Measurements from ENCODE around the gene CENPC. TPM values are rescaled to one million over a fixed set of nuclear protein-coding genes. Genes with fewer than 3 reads are reported as not detected.
"Not testable (repeated sequence)": the region's sequence is repeated elsewhere in the genome, so short reads cannot be mapped to it uniquely, and the experiment has no call there.

Gene CENPC
- total and polyA plus RNA-seq, 4 experiments from 2014 or later = 15.2 to 69.1 (median 43.9) TPM

DNA sequence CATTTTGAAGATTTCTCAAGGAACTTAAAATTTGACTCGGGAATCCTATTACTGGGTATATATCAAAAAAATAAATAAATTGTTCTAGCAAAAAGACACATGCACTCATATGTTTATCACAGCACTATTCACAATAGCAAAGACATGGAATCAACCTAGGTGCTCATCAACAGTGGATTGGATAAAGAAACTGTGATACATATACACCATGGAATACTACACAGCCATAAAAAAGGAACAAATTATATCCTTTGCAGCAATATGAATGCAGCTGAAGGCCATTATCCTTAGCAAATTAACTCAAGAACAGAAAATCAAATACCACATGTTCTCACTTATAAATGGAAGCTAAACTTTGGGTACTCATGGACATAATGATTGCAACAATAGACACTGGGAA is 97.4 kb downstream of the CENPC start:
- no peak overlapping the region for H3K27ac Mint-ChIP-seq
- no peaks in the 10 kb centered on the region for H3K9me3 ChIP-seq (ENCODE audit: control insufficient read depth in 1 of 2, low read length in 2 of 2)
- no peaks in the 10 kb centered on the region for H3K4me1 ChIP-seq (ENCODE audit: insufficient read depth, low read length)
- H3K27me3 ChIP-seq (ENCODE audit: insufficient read depth, low read length) = no peaks in the 10 kb centered on the region
- H3K36me3 Mint-ChIP-seq = peaks cover 59 to 64% of the 10 kb centered on the region in 2 donors
- intact Hi-C loops (cut with micrococcal nuclease) = no loop called here
- H3K9me3 Mint-ChIP-seq = peaks cover 0 to 11% (median under 1%) of the 10 kb centered on the region in 8 donors
- no peaks in the 10 kb centered on the region for H3K27me3 Mint-ChIP-seq
- CTCF ChIA-PET (ENCODE audit: partially characterized antibody) = no interaction called here
- no peak for DNase-seq
- no peaks in the 10 kb centered on the region for H3K36me3 ChIP-seq (ENCODE audit: insufficient read depth, low read length)
- H3K4me3 Mint-ChIP-seq = no peak overlapping the region
- H3K4me3 ChIP-seq (ENCODE audit: low read length in 2 of 2) = no peak overlapping the region
- POLR2A ChIA-PET (ENCODE audit: partially characterized antibody) = no interaction called here
- H3K4me1 Mint-ChIP-seq = peaks cover 0 to 4% (median 1%) of the 10 kb centered on the region in 4 donors
- H3K27ac ChIP-seq (ENCODE audit: low read depth, low read length) = no peak overlapping the region

DNA sequence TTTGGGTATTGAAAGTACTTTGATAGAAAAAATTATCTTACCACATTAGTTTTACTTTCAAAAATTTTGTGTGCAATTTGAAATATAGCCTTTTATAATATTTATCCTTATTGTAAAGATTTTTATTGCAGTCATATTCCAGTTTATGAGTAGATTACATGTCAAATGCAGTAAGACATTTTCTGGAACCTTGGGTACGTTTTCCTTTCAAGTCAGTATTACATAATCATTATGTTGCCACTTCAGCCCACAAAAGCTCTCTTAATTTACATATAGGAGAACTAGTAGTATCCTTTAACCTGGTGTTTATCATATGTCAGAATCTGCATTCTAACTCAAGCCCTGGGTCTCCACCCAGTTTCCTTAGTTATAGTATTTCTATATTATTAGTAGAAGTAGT is 98.5 kb downstream of the CENPC start:
- Histone ChIP-seq H3K9me3 (ENCODE audit: control insufficient read depth in 1 of 2, low read length in 2 of 2) (no peaks in the 10 kb centered on the region), H3K36me3 (ENCODE audit: insufficient read depth, low read length) (no peaks in the 10 kb centered on the region), H3K4me1 (ENCODE audit: insufficient read depth, low read length) (no peaks in the 10 kb centered on the region), H3K27ac (ENCODE audit: low read depth, low read length) (no peak overlapping the region), H3K4me3 (ENCODE audit: low read length in 2 of 2) (no peak overlapping the region), H3K27me3 (ENCODE audit: insufficient read depth, low read length) (no peaks in the 10 kb centered on the region)
- no peak for DNase-seq
- intact Hi-C loops (cut with micrococcal nuclease) = no loop called here
- peaks cover 0 to 11% (median 3%) of the 10 kb centered on the region in 8 donors for H3K9me3 Mint-ChIP-seq
- CTCF ChIA-PET (ENCODE audit: partially characterized antibody) = no interaction called here
- H3K27me3 Mint-ChIP-seq = no peaks in the 10 kb centered on the region
- H3K27ac Mint-ChIP-seq = no peak overlapping the region
- no peak overlapping the region for H3K4me3 Mint-ChIP-seq
- peaks cover 60 to 65% of the 10 kb centered on the region in 2 donors for H3K36me3 Mint-ChIP-seq
- POLR2A ChIA-PET (ENCODE audit: partially characterized antibody) = no interaction called here
- H3K4me1 Mint-ChIP-seq = peaks cover 2 to 7% (median 5%) of the 10 kb centered on the region in 4 donors

DNA sequence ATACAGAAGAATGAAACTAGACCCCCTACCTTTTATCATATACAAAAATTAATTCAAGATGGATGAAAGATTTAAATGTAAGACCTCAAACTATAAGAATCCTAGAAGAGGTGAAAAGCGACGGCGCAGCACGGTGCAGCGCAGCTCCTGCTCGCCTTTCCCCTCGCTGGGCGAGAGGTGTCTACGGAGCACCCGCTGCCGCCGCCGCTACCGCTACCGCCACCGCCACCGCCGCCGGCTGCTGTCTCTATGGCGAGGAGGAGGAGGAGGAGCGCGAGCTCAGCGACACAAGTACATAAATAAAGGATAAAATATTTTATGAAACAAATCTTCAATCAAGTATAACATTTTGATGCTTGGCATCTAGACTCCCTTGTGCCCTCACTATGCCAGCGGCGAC is 99.4 kb downstream of the CENPC start:
- H3K27me3 ChIP-seq (ENCODE audit: insufficient read depth, low read length); H3K36me3 ChIP-seq (ENCODE audit: insufficient read depth, low read length); H3K27ac ChIP-seq (ENCODE audit: low read depth, low read length); DNase-seq; intact Hi-C loops (cut with micrococcal nuclease); POLR2A ChIA-PET (ENCODE audit: partially characterized antibody); H3K27ac Mint-ChIP-seq; CTCF ChIA-PET (ENCODE audit: partially characterized antibody); H3K4me3 Mint-ChIP-seq; H3K4me1 ChIP-seq (ENCODE audit: insufficient read depth, low read length); H3K27me3 Mint-ChIP-seq; H3K9me3 ChIP-seq (ENCODE audit: control insufficient read depth in 1 of 2, low read length in 2 of 2); H3K4me1 Mint-ChIP-seq; H3K4me3 ChIP-seq (ENCODE audit: low read length in 2 of 2): not testable (repeated sequence)
- Mint-ChIP-seq H3K9me3 (peaks cover 0 to 11% (median 4%) of the 10 kb centered on the region in 8 donors), H3K36me3 (peaks cover 66 to 75% of the 10 kb centered on the region in 2 donors)

DNA sequence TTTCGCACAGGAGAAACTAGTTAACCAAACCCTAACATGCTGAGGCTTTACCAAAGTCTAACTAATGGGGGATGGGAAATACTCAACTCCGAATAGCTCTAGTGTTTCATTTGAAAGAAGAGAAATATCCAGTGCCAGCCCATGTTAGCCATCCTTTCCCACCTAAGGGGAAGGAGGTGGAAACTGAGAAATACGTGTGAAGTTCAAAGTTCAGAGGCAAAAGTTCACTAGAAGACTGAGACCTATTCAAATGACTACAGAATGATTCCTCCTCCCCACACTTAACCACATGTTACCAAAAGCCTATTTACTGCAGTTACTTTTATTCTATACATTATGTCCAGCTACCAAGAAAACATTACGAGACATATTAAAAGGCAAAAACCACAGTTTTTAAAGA is 106.3 kb downstream of the CENPC start:
- no peaks in the 10 kb centered on the region for H3K27me3 ChIP-seq (ENCODE audit: insufficient read depth, low read length)
- Mint-ChIP-seq H3K9me3 (peaks cover 0 to 9% (median 2%) of the 10 kb centered on the region in 8 donors), H3K4me1 (peaks cover 2 to 7% (median 6%) of the 10 kb centered on the region in 4 donors), H3K36me3 (peaks cover 62 to 75% of the 10 kb centered on the region in 2 donors), H3K27me3 (no peaks in the 10 kb centered on the region), H3K27ac (no peak overlapping the region), H3K4me3 (no peak overlapping the region)
- intact Hi-C loops (cut with micrococcal nuclease) = no loop called here
- no peak for DNase-seq
- H3K36me3 ChIP-seq (ENCODE audit: insufficient read depth, low read length) = no peaks in the 10 kb centered on the region
- POLR2A ChIA-PET (ENCODE audit: partially characterized antibody) = no interaction called here
- CTCF ChIA-PET (ENCODE audit: partially characterized antibody) = no interaction called here
- no peaks in the 10 kb centered on the region for H3K9me3 ChIP-seq (ENCODE audit: control insufficient read depth in 1 of 2, low read length in 2 of 2)
- no peak overlapping the region for H3K27ac ChIP-seq (ENCODE audit: low read depth, low read length)
- H3K4me1 ChIP-seq (ENCODE audit: insufficient read depth, low read length) = no peaks in the 10 kb centered on the region
- H3K4me3 ChIP-seq (ENCODE audit: low read length in 2 of 2) = no peak overlapping the region

DNA sequence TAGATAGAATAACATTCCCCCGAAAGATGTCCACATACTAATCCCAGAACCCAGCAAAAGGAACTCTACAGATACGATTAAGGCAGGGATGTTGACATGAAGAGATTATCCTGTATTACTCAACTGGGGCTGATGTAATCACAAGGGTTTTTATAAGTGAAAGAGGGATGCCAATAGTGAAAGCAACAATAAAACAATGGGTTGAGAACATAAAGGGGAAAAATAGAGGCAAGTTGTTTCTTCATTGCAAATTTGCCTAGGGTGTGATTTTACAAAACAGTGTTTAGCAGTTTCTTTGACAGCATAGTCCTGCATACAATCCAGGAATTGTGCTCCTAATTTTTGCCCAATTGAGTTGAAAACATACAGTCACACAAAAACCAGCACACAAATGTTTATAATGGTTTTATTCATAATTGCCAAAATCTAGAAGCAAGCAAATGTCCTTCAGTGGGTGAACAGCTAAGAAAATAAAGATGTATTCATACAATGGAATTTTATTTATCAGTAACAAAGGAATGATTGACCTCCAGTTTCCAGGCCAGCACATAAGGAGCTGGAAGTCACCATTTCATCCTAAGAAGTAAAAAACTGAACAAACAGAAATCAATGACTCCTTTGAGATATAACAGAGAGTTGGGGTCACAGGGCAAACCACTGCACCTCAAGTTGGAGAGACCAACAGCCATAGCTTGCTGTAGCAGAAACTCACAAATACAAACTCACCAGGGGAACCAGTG is 107.2 kb downstream of the CENPC start:
- Mint-ChIP-seq H3K4me3 (no peak overlapping the region), H3K27ac (peak overlapping the region in 1 of 7 donors; percentile 12), H3K9me3 (peaks cover 0 to 14% (median 4%) of the 10 kb centered on the region in 8 donors), H3K4me1 (peaks cover 2 to 7% (median 6%) of the 10 kb centered on the region in 4 donors), H3K27me3 (no peaks in the 10 kb centered on the region), H3K36me3 (peaks cover 63 to 77% of the 10 kb centered on the region in 2 donors)
- CTCF ChIA-PET (ENCODE audit: partially characterized antibody) = no interaction called here
- POLR2A ChIA-PET (ENCODE audit: partially characterized antibody) = no interaction called here
- Histone ChIP-seq H3K36me3 (ENCODE audit: insufficient read depth, low read length) (no peaks in the 10 kb centered on the region), H3K27ac (ENCODE audit: low read depth, low read length) (no peak overlapping the region), H3K27me3 (ENCODE audit: insufficient read depth, low read length) (no peaks in the 10 kb centered on the region), H3K4me3 (ENCODE audit: low read length in 2 of 2) (no peak overlapping the region), H3K9me3 (ENCODE audit: control insufficient read depth in 1 of 2, low read length in 2 of 2) (no peaks in the 10 kb centered on the region), H3K4me1 (ENCODE audit: insufficient read depth, low read length) (no peaks in the 10 kb centered on the region)
- no peak for DNase-seq
- intact Hi-C loops (cut with micrococcal nuclease) = no loop called here

DNA sequence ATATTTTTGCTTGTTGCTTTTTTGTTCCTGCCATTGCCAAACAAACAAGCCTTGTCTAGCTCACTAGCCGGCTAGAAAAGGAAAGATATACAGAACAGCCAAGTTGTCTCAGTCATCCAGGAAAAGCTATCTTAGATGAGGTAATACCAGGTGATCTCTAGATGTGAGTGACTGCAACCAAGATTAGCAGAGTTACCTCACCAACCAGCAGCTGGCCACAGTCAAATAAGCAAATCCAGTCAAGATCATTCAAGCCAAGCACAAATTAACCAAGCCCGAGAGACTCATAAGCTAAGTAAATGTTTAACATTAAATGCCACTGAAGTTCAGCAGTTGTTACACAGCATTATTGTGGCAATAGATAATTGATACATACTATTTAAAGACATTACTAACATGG is 108.6 kb downstream of the CENPC start:
- POLR2A ChIA-PET (ENCODE audit: partially characterized antibody) = no interaction called here
- no peak overlapping the region for H3K4me3 Mint-ChIP-seq
- H3K27ac ChIP-seq (ENCODE audit: low read depth, low read length) = no peak overlapping the region

DNA sequence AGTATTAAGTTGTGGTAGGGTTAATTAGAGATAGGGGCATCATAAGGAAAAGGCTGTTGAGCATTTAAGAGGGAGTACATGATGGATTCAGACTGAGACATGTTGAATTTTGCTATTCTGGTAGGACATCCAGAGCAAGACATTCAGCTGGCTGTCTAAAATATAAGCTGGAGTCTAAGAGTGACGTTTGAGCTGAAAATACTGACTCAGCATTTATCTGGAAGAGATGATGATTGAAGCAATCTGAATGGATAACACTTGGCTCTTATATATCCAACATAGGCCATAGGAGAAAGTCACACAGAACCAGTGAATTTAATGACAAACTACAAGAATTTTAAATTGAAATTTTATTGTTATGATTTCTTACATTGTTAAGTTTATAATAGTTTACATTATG is 114.3 kb downstream of the CENPC start:
- H3K4me3 Mint-ChIP-seq = no peak overlapping the region
- no peaks in the 10 kb centered on the region for H3K27me3 Mint-ChIP-seq
- H3K27ac Mint-ChIP-seq = no peak overlapping the region
- Histone ChIP-seq H3K27ac (ENCODE audit: low read depth, low read length) (no peak overlapping the region), H3K27me3 (ENCODE audit: insufficient read depth, low read length) (no peaks in the 10 kb centered on the region), H3K9me3 (ENCODE audit: control insufficient read depth in 1 of 2, low read length in 2 of 2) (no peaks in the 10 kb centered on the region), H3K4me1 (ENCODE audit: insufficient read depth, low read length) (no peaks in the 10 kb centered on the region), H3K4me3 (ENCODE audit: low read length in 2 of 2) (no peak overlapping the region), H3K36me3 (ENCODE audit: insufficient read depth, low read length) (no peaks in the 10 kb centered on the region)
- peaks cover 28 to 41% of the 10 kb centered on the region in 2 donors for H3K36me3 Mint-ChIP-seq
- H3K9me3 Mint-ChIP-seq = peaks cover 0 to 32% (median 19%) of the 10 kb centered on the region in 8 donors
- no peaks in the 10 kb centered on the region for H3K4me1 Mint-ChIP-seq
- intact Hi-C loops (cut with micrococcal nuclease) = no loop called here
- no peak for DNase-seq
- POLR2A ChIA-PET (ENCODE audit: partially characterized antibody) = no interaction called here
- CTCF ChIA-PET (ENCODE audit: partially characterized antibody) = interaction anchor here (0.8 kb wide), 1 partner anchor 35 kb away, joined by 3 read pairs; no protein-coding TSS in a partner anchor

More for the DNA sequence above, 108.6 kb downstream of the CENPC start:
- DNase-seq = no peak
- H3K9me3 Mint-ChIP-seq = peaks cover 0 to 17% (median 7%) of the 10 kb centered on the region in 8 donors
- CTCF ChIA-PET (ENCODE audit: partially characterized antibody) = no interaction called here
- peaks cover 61 to 75% of the 10 kb centered on the region in 2 donors for H3K36me3 Mint-ChIP-seq
- H3K27me3 ChIP-seq (ENCODE audit: insufficient read depth, low read length) = no peaks in the 10 kb centered on the region
- H3K27me3 Mint-ChIP-seq = no peaks in the 10 kb centered on the region
- no peaks in the 10 kb centered on the region for H3K9me3 ChIP-seq (ENCODE audit: control insufficient read depth in 1 of 2, low read length in 2 of 2)
- peaks cover 0 to 5% (median 2%) of the 10 kb centered on the region in 4 donors for H3K4me1 Mint-ChIP-seq
- no peak overlapping the region for H3K4me3 ChIP-seq (ENCODE audit: low read length in 2 of 2)
- H3K4me1 ChIP-seq (ENCODE audit: insufficient read depth, low read length) = no peaks in the 10 kb centered on the region
- no peak overlapping the region for H3K27ac Mint-ChIP-seq
- H3K36me3 ChIP-seq (ENCODE audit: insufficient read depth, low read length) = no peaks in the 10 kb centered on the region
- intact Hi-C loops (cut with micrococcal nuclease) = no loop called here

Measured in CD4-positive, alpha-beta memory T cell (primary cell).